Thyroid gland (tissue), 4 donors: Measurements from ENCODE around the gene SHOC2.

Experiments
- POLR2A ChIP-seq, 2 donors: fragments of 450-650 bp; IDR thresholded peaks; one replicate each; pipeline ENCODE4 v1.6.1; 2017; ENCODE audit warnings: antibody characterized with exemption in 2 of 2, mild to moderate bottlenecking in 2 of 2, moderate library complexity in 1 of 2
- TF ChIP-seq, protein P1 (sequence below), 6 experiments: fragments of 200-600 bp in 3 of 6; fragments of 450-650 bp in 3 of 6; sonication (generic) in 3 of 6; IDR thresholded peaks; one replicate each; pipeline ENCODE4 v1.5.1; 2016 to 2019; ENCODE audit warnings: antibody characterized with exemption in 6 of 6, mild to moderate bottlenecking in 2 of 6, inconsistent platforms in 1 of 6, moderate library complexity in 1 of 6

DNA sequence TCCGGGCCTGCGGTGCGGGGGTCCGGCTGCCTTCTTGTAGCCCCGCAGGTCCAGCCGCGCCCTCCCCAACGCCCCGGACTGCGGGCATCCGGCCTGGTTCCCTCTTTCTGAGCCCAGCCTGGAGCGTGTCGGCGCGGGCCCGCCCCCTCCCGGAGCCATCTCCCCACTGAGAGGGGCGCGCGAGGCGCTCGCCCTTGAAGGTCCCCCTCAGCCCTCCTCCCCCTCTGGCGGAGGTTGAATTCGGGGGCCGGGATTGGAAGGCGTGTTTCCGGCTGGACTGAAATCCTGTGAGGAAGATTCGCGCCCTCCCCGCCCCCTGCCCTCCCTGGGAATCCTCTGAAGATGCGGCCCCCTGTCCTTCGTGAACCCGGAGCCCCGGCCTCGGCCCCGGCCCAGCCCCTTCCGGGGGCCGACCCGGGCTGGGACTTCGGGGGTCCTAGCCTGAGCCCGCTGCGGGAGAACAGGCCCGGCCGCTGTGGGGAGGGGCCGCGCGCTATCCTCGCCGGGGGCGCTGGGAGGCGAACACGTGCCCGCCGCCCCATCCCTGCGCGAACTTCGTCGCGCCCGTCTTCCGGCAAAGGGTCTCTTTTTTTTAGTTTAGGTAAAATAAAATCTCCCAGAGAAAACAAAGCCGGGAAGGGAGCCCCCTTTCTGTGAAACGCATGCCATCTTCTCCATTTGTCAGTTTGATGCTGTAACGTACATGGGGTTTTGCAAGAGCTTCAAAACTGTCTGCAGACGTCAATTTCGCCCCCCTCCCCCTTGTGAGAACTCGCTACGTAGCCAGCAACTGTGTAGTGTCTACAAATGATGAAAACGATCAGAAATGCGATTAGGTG, 47.0 kb upstream of the SHOC2 start:
- TF ChIP-seq, protein P1, sequence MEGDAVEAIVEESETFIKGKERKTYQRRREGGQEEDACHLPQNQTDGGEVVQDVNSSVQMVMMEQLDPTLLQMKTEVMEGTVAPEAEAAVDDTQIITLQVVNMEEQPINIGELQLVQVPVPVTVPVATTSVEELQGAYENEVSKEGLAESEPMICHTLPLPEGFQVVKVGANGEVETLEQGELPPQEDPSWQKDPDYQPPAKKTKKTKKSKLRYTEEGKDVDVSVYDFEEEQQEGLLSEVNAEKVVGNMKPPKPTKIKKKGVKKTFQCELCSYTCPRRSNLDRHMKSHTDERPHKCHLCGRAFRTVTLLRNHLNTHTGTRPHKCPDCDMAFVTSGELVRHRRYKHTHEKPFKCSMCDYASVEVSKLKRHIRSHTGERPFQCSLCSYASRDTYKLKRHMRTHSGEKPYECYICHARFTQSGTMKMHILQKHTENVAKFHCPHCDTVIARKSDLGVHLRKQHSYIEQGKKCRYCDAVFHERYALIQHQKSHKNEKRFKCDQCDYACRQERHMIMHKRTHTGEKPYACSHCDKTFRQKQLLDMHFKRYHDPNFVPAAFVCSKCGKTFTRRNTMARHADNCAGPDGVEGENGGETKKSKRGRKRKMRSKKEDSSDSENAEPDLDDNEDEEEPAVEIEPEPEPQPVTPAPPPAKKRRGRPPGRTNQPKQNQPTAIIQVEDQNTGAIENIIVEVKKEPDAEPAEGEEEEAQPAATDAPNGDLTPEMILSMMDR (IDR thresholded peaks at IDR 0.05), result no peak
- TF ChIP-seq POLR2A (IDR thresholded peaks at IDR 0.05), result peak in 1 of 2 donors; percentile 63
